Activated T-cell treated with anti-CD3 and anti-CD28 coated beads, Interleukin-2, amount 50 U/mL, for 24 hours (primary cell): ENCODE results near the gene B3GALT6.

Experiments
- DNase-seq: peaks from one replicate; pipeline ENCODE4 v3.0.0-alpha.2; 2020
- H3K27ac Mint-ChIP-seq: 2 replicates; pipeline ENCODE4 v1.8.0; 2020; ENCODE audit warnings: mild to moderate bottlenecking, mixed read lengths
- H3K27me3 Mint-ChIP-seq: 2 replicates; pipeline ENCODE4 v1.8.0; 2020; ENCODE audit warnings: mixed read lengths
- H3K36me3 Mint-ChIP-seq: 2 replicates; pipeline ENCODE4 v1.8.0; 2020; ENCODE audit warnings: low read depth, mixed read lengths
- H3K4me1 Mint-ChIP-seq: 2 replicates; pipeline ENCODE4 v1.8.0; 2020; ENCODE audit warnings: low read depth, mixed read lengths
- H3K4me3 Mint-ChIP-seq: 2 replicates; pipeline ENCODE4 v1.8.0; 2020; ENCODE audit warnings: mild to moderate bottlenecking, moderate library complexity, mixed read lengths
- H3K9me3 Mint-ChIP-seq: 2 replicates; pipeline ENCODE4 v1.8.0; 2020; ENCODE audit warnings: mixed read lengths

B3GALT6 gene

GRCh38 chr1:1218524-1219200 lies 13.4 kb upstream of the B3GALT6 start:
- H3K27me3 Mint-ChIP-seq, result no peaks in the 10 kb centered on the region
- no peak for DNase-seq
- no peaks in the 10 kb centered on the region for H3K9me3 Mint-ChIP-seq
- H3K4me3 Mint-ChIP-seq, result peak overlapping the region; percentile 64
- H3K27ac Mint-ChIP-seq, result peak overlapping the region; percentile 89
- peaks cover 66% of the 10 kb centered on the region for H3K36me3 Mint-ChIP-seq
- H3K4me1 Mint-ChIP-seq, result peaks cover 56% of the 10 kb centered on the region

- no peaks in the 10 kb centered on the region for H3K9me3 Mint-ChIP-seq
- peak overlapping the region; percentile 89 for H3K27ac Mint-ChIP-seq
- H3K27me3 Mint-ChIP-seq, result no peaks in the 10 kb centered on the region
- peak overlapping the region; percentile 57 for H3K4me3 Mint-ChIP-seq
- DNase-seq, result peak; percentile 65
- peaks cover 53% of the 10 kb centered on the region for H3K4me1 Mint-ChIP-seq
- peaks cover 72% of the 10 kb centered on the region for H3K36me3 Mint-ChIP-seq
Measured at GRCh38 chr1:1219341-1219740, 12.7 kb upstream of the B3GALT6 start.

GRCh38 chr1:1220197-1220596 lies 11.8 kb upstream of the B3GALT6 start:
- no peak for DNase-seq
- peak overlapping the region; percentile 89 for H3K27ac Mint-ChIP-seq
- no peaks in the 10 kb centered on the region for H3K27me3 Mint-ChIP-seq
- no peak overlapping the region for H3K4me3 Mint-ChIP-seq
- H3K9me3 Mint-ChIP-seq, result no peaks in the 10 kb centered on the region
- H3K36me3 Mint-ChIP-seq, result peaks cover 73% of the 10 kb centered on the region
- peaks cover 46% of the 10 kb centered on the region for H3K4me1 Mint-ChIP-seq

GRCh38 chr1:1221887-1222574 lies 10.0 kb upstream of the B3GALT6 start:
- Mint-ChIP-seq H3K4me1 (peaks cover 38% of the 10 kb centered on the region), H3K9me3 (no peaks in the 10 kb centered on the region), H3K27me3 (no peaks in the 10 kb centered on the region), H3K4me3 (no peak overlapping the region), H3K36me3 (peaks cover 73% of the 10 kb centered on the region), H3K27ac (no peak overlapping the region)
- no peak for DNase-seq

GRCh38 chr1:1222575-1223225 lies 9.3 kb upstream of the B3GALT6 start:
- Mint-ChIP-seq H3K4me3 (no peak overlapping the region), H3K9me3 (no peaks in the 10 kb centered on the region), H3K4me1 (peaks cover 33% of the 10 kb centered on the region), H3K27me3 (no peaks in the 10 kb centered on the region), H3K36me3 (peaks cover 71% of the 10 kb centered on the region), H3K27ac (peak overlapping the region; percentile 12)
- DNase-seq, result no peak

GRCh38 chr1:1223321-1223720 lies 8.7 kb upstream of the B3GALT6 start:
- H3K4me3 Mint-ChIP-seq, result no peak overlapping the region
- H3K27me3 Mint-ChIP-seq, result no peaks in the 10 kb centered on the region
- peaks cover 70% of the 10 kb centered on the region for H3K36me3 Mint-ChIP-seq
- peaks cover 27% of the 10 kb centered on the region for H3K4me1 Mint-ChIP-seq
- no peaks in the 10 kb centered on the region for H3K9me3 Mint-ChIP-seq
- H3K27ac Mint-ChIP-seq, result no peak overlapping the region
- no peak for DNase-seq

GRCh38 chr1:1223891-1224290 lies 8.1 kb upstream of the B3GALT6 start:
- Mint-ChIP-seq H3K9me3 (no peaks in the 10 kb centered on the region), H3K4me1 (peaks cover 30% of the 10 kb centered on the region), H3K27ac (no peak overlapping the region), H3K36me3 (peaks cover 74% of the 10 kb centered on the region), H3K27me3 (no peaks in the 10 kb centered on the region), H3K4me3 (no peak overlapping the region)
- no peak for DNase-seq

GRCh38 chr1:1225238-1225845 lies 6.7 kb upstream of the B3GALT6 start:
- peak overlapping the region; percentile 50 for H3K27ac Mint-ChIP-seq

GRCh38 chr1:1225913-1226312 lies 6.1 kb upstream of the B3GALT6 start:
- H3K27me3 Mint-ChIP-seq, result no peaks in the 10 kb centered on the region
- peak overlapping the region; percentile 50 for H3K27ac Mint-ChIP-seq
- peaks cover 85% of the 10 kb centered on the region for H3K36me3 Mint-ChIP-seq
- no peak for DNase-seq
- H3K4me3 Mint-ChIP-seq, result no peak overlapping the region
- no peaks in the 10 kb centered on the region for H3K9me3 Mint-ChIP-seq
- H3K4me1 Mint-ChIP-seq, result peaks cover 36% of the 10 kb centered on the region

More at GRCh38 chr1:1225238-1225845, 6.7 kb upstream of the B3GALT6 start:
- Mint-ChIP-seq H3K9me3 (no peaks in the 10 kb centered on the region), H3K36me3 (peaks cover 85% of the 10 kb centered on the region), H3K4me3 (no peak overlapping the region), H3K4me1 (peaks cover 35% of the 10 kb centered on the region), H3K27me3 (no peaks in the 10 kb centered on the region)
- no peak for DNase-seq

GRCh38 chr1:1226566-1227362 lies 5.3 kb upstream of the B3GALT6 start:
- DNase-seq, result no peak
- peaks cover 85% of the 10 kb centered on the region for H3K36me3 Mint-ChIP-seq
- H3K4me3 Mint-ChIP-seq, result no peak overlapping the region
- peaks cover 35% of the 10 kb centered on the region for H3K4me1 Mint-ChIP-seq
- H3K9me3 Mint-ChIP-seq, result no peaks in the 10 kb centered on the region
- H3K27ac Mint-ChIP-seq, result peak overlapping the region; percentile 33
- H3K27me3 Mint-ChIP-seq, result no peaks in the 10 kb centered on the region

- no peak overlapping the region for H3K4me3 Mint-ChIP-seq
- no peaks in the 10 kb centered on the region for H3K9me3 Mint-ChIP-seq
- no peaks in the 10 kb centered on the region for H3K27me3 Mint-ChIP-seq
- no peak for DNase-seq
- peaks cover 35% of the 10 kb centered on the region for H3K4me1 Mint-ChIP-seq
- peaks cover 82% of the 10 kb centered on the region for H3K36me3 Mint-ChIP-seq
- H3K27ac Mint-ChIP-seq, result no peak overlapping the region
Measured at GRCh38 chr1:1227386-1227785, 4.7 kb upstream of the B3GALT6 start.

GRCh38 chr1:1228187-1228586 lies 3.9 kb upstream of the B3GALT6 start:
- no peak for DNase-seq
- Mint-ChIP-seq H3K27ac (peak overlapping the region; percentile 40), H3K4me3 (no peak overlapping the region), H3K4me1 (peaks cover 32% of the 10 kb centered on the region), H3K9me3 (no peaks in the 10 kb centered on the region), H3K36me3 (peaks cover 74% of the 10 kb centered on the region), H3K27me3 (no peaks in the 10 kb centered on the region)

GRCh38 chr1:1228596-1229321 lies 3.3 kb upstream of the B3GALT6 start:
- Mint-ChIP-seq H3K4me3 (no peak overlapping the region), H3K4me1 (peaks cover 36% of the 10 kb centered on the region), H3K27ac (peak overlapping the region; percentile 40)

More at GRCh38 chr1:1228596-1229321, 3.3 kb upstream of the B3GALT6 start:
- Mint-ChIP-seq H3K9me3 (no peaks in the 10 kb centered on the region), H3K27me3 (no peaks in the 10 kb centered on the region), H3K36me3 (peaks cover 73% of the 10 kb centered on the region)
- no peak for DNase-seq
